Trophoblast cell (in vitro differentiated cells and primary cell): ENCODE data around the gene CDK18.
A peak's percentile ranks its signal among the peaks of the same experiment; 100 is the strongest.

ENCODE experiments used
- DNase-seq, 2 donors: peaks; one replicate each; pipeline ENCODE4 v3.0.0-alpha.2; 2016
- H2AFZ ChIP-seq: 2 replicates; pipeline ENCODE4 v1.6.1; 2013; ENCODE audit warnings: low read length, moderate library complexity, mild to moderate bottlenecking; ENCODE audit not compliant: insufficient read depth, poor library complexity
- H2AK5ac ChIP-seq: 2 replicates; pipeline ENCODE4 v1.6.1; 2013; ENCODE audit warnings: mild to moderate bottlenecking, low read length
- H2BK120ac ChIP-seq: 2 replicates; pipeline ENCODE4 v1.6.1; 2013; ENCODE audit warnings: low read length, mild to moderate bottlenecking, moderate library complexity; ENCODE audit not compliant: insufficient read depth, poor library complexity
- H2BK12ac ChIP-seq: 2 replicates; pipeline ENCODE4 v1.6.1; 2013; ENCODE audit warnings: mild to moderate bottlenecking, low read length, moderate library complexity
- H2BK5ac ChIP-seq: 2 replicates; pipeline ENCODE4 v1.6.1; 2013; ENCODE audit warnings: low read length, low read depth, moderate library complexity, mild to moderate bottlenecking; ENCODE audit not compliant: poor library complexity
- H3K14ac ChIP-seq: 2 replicates; pipeline ENCODE4 v1.6.1; 2013; ENCODE audit warnings: mild to moderate bottlenecking, low read length
- H3K18ac ChIP-seq: 2 replicates; pipeline ENCODE4 v1.6.1; 2013; ENCODE audit warnings: mild to moderate bottlenecking, low read length
- H3K23ac ChIP-seq: 2 replicates; pipeline ENCODE4 v1.6.1; 2013; ENCODE audit warnings: low read length
- H3K27ac ChIP-seq: 2 replicates; pipeline ENCODE4 v1.5.1; 2013; ENCODE audit warnings: low read depth, mild to moderate bottlenecking, inconsistent platforms, low read length, moderate library complexity
- H3K27me3 ChIP-seq: 2 replicates; pipeline ENCODE4 v1.6.1; 2013; ENCODE audit warnings: inconsistent platforms, mild to moderate bottlenecking, low read length, moderate library complexity; ENCODE audit not compliant: insufficient read depth
- H3K36me3 ChIP-seq, 2 experiments: 1 replicate in 1 of 2; 2 replicates in 1 of 2; pipeline ENCODE4 v1.6.1; 2013; ENCODE audit warnings: low read length in 2 of 2, mild to moderate bottlenecking in 2 of 2, moderate library complexity in 1 of 2; ENCODE audit not compliant: insufficient read depth in 2 of 2, control insufficient read depth in 1 of 2
- H3K4ac ChIP-seq: 2 replicates; pipeline ENCODE4 v1.6.1; 2013; ENCODE audit warnings: low read depth, mild to moderate bottlenecking, low read length, moderate library complexity
- H3K4me1 ChIP-seq, 2 experiments: 1 replicate in 1 of 2; 2 replicates in 1 of 2; pipeline ENCODE4 v1.6.1; 2013; ENCODE audit warnings: low read length in 2 of 2, mild to moderate bottlenecking in 2 of 2, moderate library complexity in 1 of 2; ENCODE audit not compliant: insufficient read depth in 2 of 2, control insufficient read depth in 1 of 2
- H3K4me2 ChIP-seq: 2 replicates; pipeline ENCODE4 v1.6.1; 2013; ENCODE audit warnings: inconsistent platforms, mild to moderate bottlenecking, low read length, moderate library complexity
- H3K4me3 ChIP-seq: 2 replicates; pipeline ENCODE4 v1.5.1; 2013; ENCODE audit warnings: mild to moderate bottlenecking, low read depth, low read length, inconsistent platforms
- H3K79me1 ChIP-seq: one replicate; pipeline ENCODE4 v1.6.1; 2013; ENCODE audit warnings: low read length
- H3K79me2 ChIP-seq: 2 replicates; pipeline ENCODE4 v1.6.1; 2013; ENCODE audit warnings: low read length, mild to moderate bottlenecking; ENCODE audit not compliant: control insufficient read depth, insufficient read depth, poor library complexity
- H3K9ac ChIP-seq: 2 replicates; pipeline ENCODE4 v1.6.1; 2013; ENCODE audit warnings: mild to moderate bottlenecking, low read length
- H3K9me3 ChIP-seq: 2 replicates; pipeline ENCODE4 v1.6.1; 2013; ENCODE audit warnings: low read depth, mild to moderate bottlenecking, control low read depth, inconsistent platforms, low read length; ENCODE audit not compliant: insufficient read depth
- H4K12ac ChIP-seq: 2 replicates; pipeline ENCODE4 v1.6.1; 2013; ENCODE audit warnings: low read depth, mild to moderate bottlenecking, low read length, moderate library complexity
- H4K8ac ChIP-seq: 2 replicates; pipeline ENCODE4 v1.6.1; 2013; ENCODE audit warnings: low read depth, mild to moderate bottlenecking, low read length, moderate library complexity
- H4K91ac ChIP-seq: one replicate; pipeline ENCODE4 v1.6.1; 2013; ENCODE audit warnings: low read depth, mild to moderate bottlenecking, low read length, moderate library complexity
- WGBS: extraction: QIAGEN DNeasy Blood & Tissue Kit; methylation state at CpG from one replicate; pipeline ENCODE4 v1.1.7; 2013; ENCODE audit warnings: missing lambda C conversion rate; ENCODE audit not compliant: insufficient read length, insufficient coverage; ENCODE audit errors: extremely low coverage; 5-methylcytosine and 5-hydroxymethylcytosine counted together

CDK18 gene

GRCh38 chr1:205506409-205507200 is 2.1 kb downstream of the CDK18 start:
- Histone ChIP-seq H3K4me2 (no peak overlapping the region), H3K14ac (no peak overlapping the region), H3K18ac (peak overlapping the region; percentile 13), H2BK120ac (no peak overlapping the region), H4K91ac (no peak overlapping the region), H3K4ac (peak overlapping the region; percentile 1), H4K12ac (no peak overlapping the region), H3K27me3 (no peaks in the 10 kb centered on the region), H3K79me2 (peaks cover 4% of the 10 kb centered on the region), H4K8ac (no peak overlapping the region), H2AFZ (no peak overlapping the region), H3K79me1 (peaks cover 18% of the 10 kb centered on the region), H3K4me3 (no peak overlapping the region), H3K27ac (no peak overlapping the region), H3K4me1 (peaks cover 15 to 25% of the 10 kb centered on the region in 2 experiments), H2BK12ac (no peak overlapping the region), H3K9me3 (no peaks in the 10 kb centered on the region), H2AK5ac (no peak overlapping the region), H3K36me3 (no peaks in the 10 kb centered on the region), H3K9ac (no peak overlapping the region), H2BK5ac (no peak overlapping the region), H3K23ac (no peak overlapping the region)
- DNase-seq, result no peak
- WGBS, result no CpG with 5 or more reads among the region's 17 CpGs

DNA sequence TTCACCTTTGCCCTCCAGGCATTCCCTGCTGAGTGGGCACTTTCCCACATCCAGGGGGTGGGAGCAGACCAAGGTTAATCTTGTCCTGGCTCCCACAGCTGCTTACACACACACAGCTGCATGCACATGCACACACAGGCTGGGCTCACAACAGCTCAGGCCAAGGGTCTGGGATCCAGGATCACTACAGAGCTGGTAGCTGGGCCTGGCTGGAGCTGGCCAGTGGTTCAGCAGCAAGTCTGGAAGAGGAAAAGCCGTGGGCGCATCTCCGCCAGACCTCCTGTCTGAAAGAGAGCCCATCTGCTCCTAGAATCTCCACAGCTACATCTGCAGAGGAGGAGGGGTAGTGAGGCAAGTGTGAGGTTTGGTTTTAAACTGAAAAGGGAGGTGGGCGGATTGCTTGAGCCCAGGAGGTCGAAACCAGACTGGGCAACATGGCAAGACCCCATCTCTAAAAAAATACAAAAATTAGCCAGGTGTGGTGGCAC is 3.8 kb downstream of the CDK18 start:
- Histone ChIP-seq H3K4me1 (peaks cover 20 to 31% of the 10 kb centered on the region in 2 experiments), H3K79me1 (peaks cover 18% of the 10 kb centered on the region), H3K27me3 (no peaks in the 10 kb centered on the region), H3K4me2 (no peak overlapping the region), H3K79me2 (peaks cover 4% of the 10 kb centered on the region), H3K27ac (no peak overlapping the region), H3K23ac (no peak overlapping the region), H3K9me3 (no peaks in the 10 kb centered on the region), H3K9ac (no peak overlapping the region), H2AK5ac (no peak overlapping the region), H4K91ac (no peak overlapping the region), H2AFZ (no peak overlapping the region), H2BK5ac (no peak overlapping the region), H3K4ac (no peak overlapping the region), H3K14ac (no peak overlapping the region), H4K8ac (no peak overlapping the region), H2BK12ac (no peak overlapping the region), H3K36me3 (no peaks in the 10 kb centered on the region), H4K12ac (no peak overlapping the region), H3K18ac (no peak overlapping the region), H2BK120ac (no peak overlapping the region), H3K4me3 (no peak overlapping the region)
- WGBS, result no CpG with 5 or more reads among the region's 5 CpGs
- no peak for DNase-seq

DNA sequence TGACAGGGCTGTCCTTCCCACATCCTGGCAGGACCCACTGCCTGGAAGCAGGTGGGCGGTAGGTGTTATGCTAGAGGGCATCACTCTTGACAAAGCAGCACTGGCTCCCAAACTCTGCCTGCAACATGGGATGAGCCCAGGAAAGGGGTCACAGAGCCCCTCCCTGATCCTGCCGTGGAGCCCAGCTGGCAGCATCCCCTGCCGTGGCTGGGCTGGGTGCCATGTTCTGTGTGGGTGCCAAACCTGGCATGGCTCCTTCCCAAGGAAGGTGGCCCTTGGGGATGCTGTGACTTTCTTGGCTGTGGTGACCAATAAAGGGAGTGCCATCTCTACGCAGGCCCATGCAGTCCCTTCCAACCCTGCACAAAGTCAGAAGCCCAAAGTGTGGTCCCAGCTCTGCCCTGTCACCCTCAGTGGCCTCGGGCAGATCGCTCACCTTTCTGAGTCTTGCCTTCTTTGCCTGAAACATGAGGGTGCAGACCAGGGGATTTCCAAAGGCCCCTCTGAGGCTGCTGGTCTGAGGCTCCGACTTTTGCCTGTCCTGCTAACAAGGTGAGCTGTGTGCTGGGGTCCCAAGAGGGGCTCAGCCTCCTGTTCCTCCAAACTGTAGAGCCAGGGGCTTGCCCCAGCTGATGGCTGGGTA is 6.0 kb downstream of the CDK18 start:
- H2AK5ac ChIP-seq, result no peak overlapping the region
- H3K36me3 ChIP-seq, result no peaks in the 10 kb centered on the region
- H4K12ac ChIP-seq, result no peak overlapping the region
- H2BK120ac ChIP-seq, result no peak overlapping the region
- no peak overlapping the region for H2BK12ac ChIP-seq
- H2AFZ ChIP-seq, result no peak overlapping the region
- no peak overlapping the region for H3K27ac ChIP-seq
- peaks cover 11% of the 10 kb centered on the region for H3K79me1 ChIP-seq
- peaks cover 29 to 30% of the 10 kb centered on the region in 2 experiments for H3K4me1 ChIP-seq
- no CpG with 5 or more reads among the region's 7 CpGs for WGBS
- no peak overlapping the region for H4K91ac ChIP-seq
- no peaks in the 10 kb centered on the region for H3K9me3 ChIP-seq
- H3K4ac ChIP-seq, result no peak overlapping the region
- no peak for DNase-seq
- H4K8ac ChIP-seq, result no peak overlapping the region
- H3K14ac ChIP-seq, result no peak overlapping the region
- no peak overlapping the region for H3K4me3 ChIP-seq
- H3K23ac ChIP-seq, result no peak overlapping the region
- H2BK5ac ChIP-seq, result no peak overlapping the region
- no peaks in the 10 kb centered on the region for H3K27me3 ChIP-seq
- H3K79me2 ChIP-seq, result no peaks in the 10 kb centered on the region
- H3K18ac ChIP-seq, result no peak overlapping the region
- H3K4me2 ChIP-seq, result no peak overlapping the region
- no peak overlapping the region for H3K9ac ChIP-seq

DNA sequence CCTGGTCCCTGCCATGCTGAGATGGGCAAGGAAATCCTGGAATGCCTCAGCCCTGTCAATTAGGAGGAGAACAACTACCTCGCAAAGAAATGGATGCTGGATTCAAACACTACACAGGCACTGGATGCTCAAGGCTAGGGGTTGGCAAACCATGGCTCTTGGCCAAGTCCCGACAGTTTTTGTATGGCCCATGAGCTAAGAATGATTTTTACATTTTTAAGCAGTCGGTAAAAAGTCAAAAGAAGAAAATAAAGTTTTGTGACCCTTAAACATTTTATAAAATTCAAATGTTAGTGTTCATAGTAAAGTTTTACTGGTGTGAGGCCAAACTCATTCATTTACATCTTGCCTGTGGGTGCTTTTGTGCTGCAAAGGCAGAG is 6.5 kb downstream of the CDK18 start:
- Histone ChIP-seq H3K36me3 (no peaks in the 10 kb centered on the region), H3K4me1 (peaks cover 29 to 30% of the 10 kb centered on the region in 2 experiments), H3K14ac (no peak overlapping the region), H3K9me3 (no peaks in the 10 kb centered on the region), H3K9ac (no peak overlapping the region), H3K4ac (no peak overlapping the region), H2BK12ac (no peak overlapping the region), H3K27ac (no peak overlapping the region), H4K91ac (no peak overlapping the region), H3K79me1 (peaks cover 8% of the 10 kb centered on the region), H4K12ac (no peak overlapping the region), H3K79me2 (no peaks in the 10 kb centered on the region), H2BK120ac (no peak overlapping the region), H3K18ac (no peak overlapping the region), H2BK5ac (no peak overlapping the region), H3K23ac (no peak overlapping the region), H3K4me2 (no peak overlapping the region), H3K4me3 (no peak overlapping the region), H4K8ac (no peak overlapping the region), H2AFZ (no peak overlapping the region), H2AK5ac (no peak overlapping the region), H3K27me3 (no peaks in the 10 kb centered on the region)
- DNase-seq, result no peak
- WGBS, result no CpG with 5 or more reads among the region's 3 CpGs
